GOT3 (cell line): ENCODE results near the gene SLC6A12.
"Not testable (repeated sequence)": the region's sequence is repeated elsewhere in the genome, so short reads cannot be mapped to it uniquely, and the experiment has no call there.

Source experiments
- DNase-seq: peaks from one replicate; lab custom pipeline; 2025; ENCODE audit warnings: mixed read lengths; lab: John Stamatoyannopoulos, UW

The SLC6A12 gene

DNA sequence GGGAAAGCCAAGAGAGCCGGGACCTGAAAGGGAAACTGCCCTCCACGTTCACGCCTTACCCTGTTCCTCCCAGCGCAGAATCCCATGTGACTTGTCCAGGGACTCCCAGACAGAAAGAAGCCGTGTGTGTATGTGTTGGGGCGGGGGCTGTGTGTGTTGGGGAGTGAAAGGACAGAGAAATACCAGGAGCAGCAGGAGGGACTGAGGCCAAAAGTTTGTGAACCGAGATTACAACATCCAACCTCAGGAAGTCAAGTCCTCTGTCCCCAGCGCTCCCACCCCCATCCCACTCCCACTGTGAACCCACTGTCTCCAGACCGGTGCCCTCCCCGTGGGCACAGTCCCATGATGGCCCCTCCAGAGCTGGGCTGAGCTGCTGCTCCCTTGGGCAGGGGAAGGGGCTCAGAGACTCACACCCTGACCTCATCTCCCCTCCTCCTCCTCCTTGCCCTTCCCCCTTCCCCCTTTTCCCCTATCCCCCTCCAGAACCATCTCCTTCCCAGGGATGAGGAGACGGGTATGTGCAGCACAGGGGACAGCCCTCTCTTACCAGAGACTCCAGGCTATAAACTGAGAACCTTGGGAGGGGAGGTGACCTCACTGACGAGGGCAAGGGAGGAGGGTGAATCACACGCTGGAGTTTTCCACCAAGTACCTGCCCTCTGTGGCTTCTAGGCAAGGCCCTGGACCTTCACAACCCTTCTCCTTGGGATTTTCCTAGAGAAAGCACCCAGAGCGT lies at the start of gene SLC6A12:
Gene SLC6A12, minus strand, starts transcription at position 155 of the 739 bp plus-strand sequence. CDS start 4,171 bp downstream, outside the sequence.
- DNase-seq, result no peak

GRCh38 chr12:263574-263973 lies 49.6 kb upstream of the SLC6A12 start:
- DNase-seq, result no peak

DNA sequence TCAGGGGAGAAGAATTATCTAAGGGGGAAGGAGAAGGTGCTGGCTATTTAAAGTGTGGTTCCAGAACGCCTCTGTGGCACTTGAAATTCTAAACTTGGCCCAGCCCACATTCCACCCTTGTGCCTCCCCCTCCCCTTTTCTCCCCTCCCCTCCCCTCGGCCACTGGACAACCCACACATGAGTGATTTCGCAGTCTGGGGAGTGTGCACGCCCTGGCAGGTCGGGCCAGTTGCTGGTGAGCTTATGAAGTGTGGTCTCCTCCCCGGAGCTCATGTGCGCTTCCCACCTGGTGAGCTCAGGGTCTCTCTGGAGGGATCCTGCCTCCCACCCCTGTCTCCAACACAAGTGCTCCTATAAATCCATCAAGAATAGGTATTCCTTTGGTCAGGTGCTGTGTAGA lies 48.9 kb upstream of the SLC6A12 start, which contains the start of gene SLC6A13:
Gene SLC6A13, minus strand, starts transcription at position 20 of the 400 bp plus-strand sequence. CDS start 2,784 bp downstream, outside the sequence.
- DNase-seq, result no peak

DNA sequence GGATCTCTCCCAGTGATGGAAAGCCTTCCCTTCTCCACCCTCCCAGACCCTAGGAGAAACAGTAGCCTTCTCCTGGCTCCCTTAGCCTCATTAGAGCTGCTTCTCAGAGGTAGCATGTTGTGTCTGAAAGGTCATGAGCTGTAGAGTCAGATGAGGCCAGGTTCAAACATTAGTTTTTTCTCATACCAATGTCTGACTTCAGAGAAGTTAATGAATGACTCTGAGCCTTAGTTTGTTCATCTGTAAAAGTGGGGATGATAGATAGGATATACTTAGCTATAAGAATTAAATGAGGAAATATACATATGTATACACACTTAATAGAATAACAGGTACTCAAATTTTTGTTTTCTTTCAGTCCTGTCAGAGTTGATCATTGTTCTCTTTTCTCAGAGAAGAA lies 48.2 kb upstream of the SLC6A12 start:
- no peak for DNase-seq

- DNase-seq, result no peak
These were observed 43.8 kb upstream of the SLC6A12 start for GRCh38 chr12:257521-258321.

- no peak for DNase-seq
These were observed 43.0 kb upstream of the SLC6A12 start for GRCh38 chr12:256958-257357.

DNA sequence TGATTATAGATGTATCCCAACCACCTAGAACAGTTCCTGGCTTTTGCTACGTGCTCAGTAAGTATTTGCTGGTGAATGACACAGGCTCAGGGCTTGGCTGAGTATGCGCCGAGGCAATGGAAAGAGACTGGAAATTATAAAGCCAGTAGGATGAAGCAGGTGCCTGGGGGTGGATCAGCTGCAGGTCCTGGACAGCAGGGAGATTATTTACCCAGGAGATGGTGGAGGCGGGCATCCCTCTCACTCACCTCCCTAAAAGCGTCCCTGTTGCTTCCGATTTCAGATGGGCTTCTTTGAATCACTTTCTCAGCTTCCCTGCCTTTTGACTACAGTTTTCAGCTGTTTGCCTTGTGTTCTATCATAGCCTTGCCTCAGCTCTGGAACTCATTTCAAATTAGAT lies 42.3 kb upstream of the SLC6A12 start:
- no peak for DNase-seq

GRCh38 chr12:254912-255311 lies 41.0 kb upstream of the SLC6A12 start:
- DNase-seq, result no peak

DNA sequence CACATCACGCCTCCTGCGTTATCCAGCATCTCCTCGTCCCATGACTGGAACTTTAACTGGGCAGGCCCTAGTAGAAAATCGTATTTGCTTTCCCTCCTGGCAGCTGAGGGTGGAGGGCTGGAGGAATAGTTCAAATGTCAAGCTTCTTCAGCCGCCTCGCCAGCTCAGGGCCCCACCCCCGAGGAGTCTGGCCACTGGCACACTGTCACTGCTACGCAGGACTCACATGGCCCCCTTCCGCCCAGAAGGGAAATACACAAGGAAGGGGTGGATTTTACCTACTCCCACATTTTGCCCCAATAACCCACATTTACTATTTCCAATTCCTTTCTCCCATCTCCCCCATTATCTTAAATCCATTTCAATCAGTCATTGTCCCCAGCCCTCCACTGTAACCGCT lies 40.1 kb upstream of the SLC6A12 start:
- DNase-seq, result no peak

DNA sequence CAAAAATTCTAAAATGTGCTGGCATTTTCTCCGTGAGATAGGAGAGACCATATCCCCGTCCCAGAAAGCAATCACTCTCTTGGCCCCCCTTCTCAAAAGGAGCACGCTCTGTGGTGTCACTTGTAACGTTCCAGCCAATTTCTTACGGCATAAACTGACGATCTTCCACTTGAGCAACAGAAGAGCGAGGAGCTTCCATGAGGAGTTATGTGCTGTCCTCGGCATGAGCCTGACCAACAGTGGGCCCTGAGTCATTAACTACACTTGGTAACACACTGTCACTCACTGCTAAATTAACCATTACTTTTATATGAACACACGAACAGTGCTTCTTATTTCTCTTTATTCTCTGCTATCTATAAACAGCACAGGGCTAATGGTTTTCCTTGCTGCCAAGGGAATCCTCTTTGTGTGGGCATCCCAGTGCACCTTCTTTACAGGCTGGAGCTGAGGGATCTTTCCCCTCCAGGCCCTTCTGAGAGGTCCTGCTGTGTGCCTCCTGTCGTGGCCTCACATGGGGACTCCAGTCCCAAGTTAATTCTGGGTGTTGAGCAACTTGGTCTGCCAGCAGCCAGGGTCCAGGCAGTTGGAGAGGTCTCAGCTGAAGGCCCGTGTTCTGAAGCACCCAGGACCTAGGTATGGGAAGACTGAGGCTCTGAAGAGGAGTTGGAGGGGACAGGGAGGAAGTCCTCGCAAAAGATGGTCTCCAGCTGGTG lies 39.3 kb upstream of the SLC6A12 start:
- DNase-seq, result no peak

- DNase-seq, result no peak
These were observed 38.7 kb upstream of the SLC6A12 start for GRCh38 chr12:252636-253035.

GRCh38 chr12:247271-247670 lies 33.3 kb upstream of the SLC6A12 start:
- no peak for DNase-seq

DNA sequence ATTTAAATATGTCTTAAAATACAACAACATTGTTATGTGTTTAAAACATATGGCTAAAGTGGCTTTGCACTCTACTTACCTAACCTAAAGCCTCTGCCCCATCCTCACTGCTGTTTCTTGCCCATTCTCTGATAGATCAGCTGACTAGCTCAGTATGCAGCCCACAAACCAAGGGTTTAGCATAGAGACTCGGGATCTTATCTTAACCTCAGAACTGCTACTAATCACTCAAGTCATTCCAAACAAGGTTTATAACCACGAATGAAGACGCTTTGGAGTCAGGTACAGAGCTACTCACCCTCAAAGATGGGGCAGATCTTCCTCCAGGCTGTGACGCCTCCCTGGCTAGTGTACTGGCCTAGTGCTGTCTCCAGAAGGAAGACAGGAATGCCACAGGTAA lies 29.4 kb upstream of the SLC6A12 start:
- DNase-seq, result no peak

DNA sequence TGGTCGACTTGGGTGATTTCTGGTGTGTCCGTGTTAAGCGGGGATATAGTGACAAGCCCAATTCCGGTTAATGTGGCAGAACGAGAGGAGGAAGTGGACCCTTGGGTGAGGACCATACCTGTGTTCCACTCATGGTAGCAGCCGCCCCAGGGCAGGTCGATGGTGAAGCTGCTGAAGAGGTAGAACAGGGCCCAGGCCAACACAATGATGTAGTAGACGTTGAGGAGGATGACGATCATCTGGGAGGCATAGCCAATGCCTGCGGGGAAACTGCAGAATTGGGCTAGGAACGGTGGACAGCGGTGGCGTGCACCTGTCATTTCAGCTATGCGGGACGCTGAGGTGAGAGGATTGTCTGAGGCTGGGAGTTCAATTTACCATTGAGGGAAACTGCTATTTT lies 28.5 kb upstream of the SLC6A12 start:
- DNase-seq, result no peak

DNA sequence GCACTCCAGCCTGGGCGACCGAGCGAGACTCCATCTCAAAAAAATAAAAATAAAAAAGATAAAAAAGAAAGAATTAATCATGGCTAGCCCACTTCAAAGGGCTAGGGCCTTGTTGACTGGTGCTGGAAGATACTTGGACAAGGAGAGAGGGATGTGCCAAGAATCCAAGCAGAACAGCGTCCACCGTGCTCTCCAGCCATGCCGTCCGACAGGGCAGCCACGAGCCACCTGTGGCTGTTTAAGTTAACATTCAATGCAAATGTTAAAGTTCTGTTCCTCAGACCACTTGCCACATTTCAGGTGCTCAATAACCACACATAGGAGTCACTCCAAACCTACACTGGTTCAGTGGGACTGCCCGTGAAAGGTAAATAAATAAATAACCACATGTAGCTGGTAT lies 27.3 kb upstream of the SLC6A12 start:
- no peak for DNase-seq

DNA sequence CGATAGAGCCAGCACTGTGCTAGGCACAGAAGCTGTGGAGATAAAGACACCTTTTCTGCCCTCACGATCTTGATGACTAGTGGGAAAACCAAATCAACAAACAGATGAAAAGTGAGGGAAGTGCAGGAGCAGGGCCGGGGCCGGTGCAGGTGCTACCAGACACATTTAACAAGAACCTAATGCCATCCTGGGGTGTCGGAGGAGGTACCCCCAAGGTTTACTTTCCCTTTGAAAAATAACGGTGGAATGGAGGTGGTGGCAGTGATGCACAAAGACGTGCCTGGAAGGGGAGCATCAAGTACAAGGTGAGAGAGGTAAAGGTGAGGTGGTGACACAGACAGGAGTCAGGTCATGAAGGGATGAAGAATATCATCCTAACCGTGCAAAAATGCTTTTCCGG lies 26.6 kb upstream of the SLC6A12 start:
- DNase-seq, result no peak

- no peak for DNase-seq
These were observed 24.9 kb upstream of the SLC6A12 start for GRCh38 chr12:238736-239398.

GRCh38 chr12:238116-238515 lies 24.2 kb upstream of the SLC6A12 start:
- no peak for DNase-seq

DNA sequence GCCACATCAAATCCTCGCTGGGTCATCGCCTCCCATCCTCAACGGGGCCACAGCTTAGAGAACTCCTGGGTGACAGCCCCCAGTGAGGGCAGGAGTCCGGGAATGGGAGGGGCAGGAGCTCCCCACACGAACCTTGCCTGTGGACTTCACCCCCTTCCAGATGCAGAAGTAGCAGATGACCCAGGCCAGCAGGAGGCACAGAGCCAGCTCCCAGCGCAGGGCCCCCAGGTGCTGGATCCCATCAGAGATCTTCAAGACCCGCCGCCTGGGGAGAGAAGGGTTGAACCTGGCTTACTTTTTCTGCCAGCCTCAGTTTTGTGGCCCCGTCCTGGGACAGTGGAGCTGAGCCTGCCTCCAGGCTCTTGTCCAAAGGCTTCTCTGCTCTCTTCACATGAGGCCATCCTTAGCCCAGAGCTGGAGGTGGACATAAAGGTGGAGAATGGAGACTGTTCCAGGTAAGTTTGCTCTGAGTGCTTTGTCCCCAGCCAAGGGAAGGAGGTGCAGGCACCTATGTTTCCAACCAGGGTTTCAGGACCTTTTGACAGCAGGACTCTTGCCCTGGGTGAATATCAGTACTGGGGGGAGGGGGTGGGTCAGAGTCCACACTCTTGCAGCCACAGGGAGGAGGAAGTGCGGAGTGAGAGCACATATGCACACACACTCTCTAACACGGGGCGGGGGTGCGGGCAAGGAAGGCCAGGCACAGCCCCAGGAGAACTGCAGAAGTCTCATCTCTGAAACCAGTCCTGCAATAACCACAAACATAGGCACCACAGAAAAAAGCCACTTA lies 23.3 kb upstream of the SLC6A12 start:
- no peak for DNase-seq

DNA sequence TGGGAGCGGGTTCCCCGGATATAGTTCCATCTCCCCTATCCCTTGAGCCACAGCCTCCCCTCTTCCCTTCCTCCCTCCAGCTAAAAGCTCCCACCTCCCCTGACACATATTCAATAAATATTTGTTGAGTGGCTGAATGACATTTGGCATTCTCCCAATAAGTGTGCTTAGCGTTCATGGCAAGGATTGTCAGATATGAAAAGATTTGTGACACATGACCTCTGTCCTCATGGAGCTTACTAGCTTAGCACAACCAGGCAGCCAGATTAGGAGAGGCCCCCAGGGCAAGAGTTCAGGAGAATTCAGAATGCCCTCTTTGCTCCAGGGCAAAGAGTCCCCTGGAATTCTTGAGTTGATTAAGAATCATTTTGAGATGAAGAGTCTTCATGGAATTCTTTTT lies 22.5 kb upstream of the SLC6A12 start:
- DNase-seq, result no peak

DNA sequence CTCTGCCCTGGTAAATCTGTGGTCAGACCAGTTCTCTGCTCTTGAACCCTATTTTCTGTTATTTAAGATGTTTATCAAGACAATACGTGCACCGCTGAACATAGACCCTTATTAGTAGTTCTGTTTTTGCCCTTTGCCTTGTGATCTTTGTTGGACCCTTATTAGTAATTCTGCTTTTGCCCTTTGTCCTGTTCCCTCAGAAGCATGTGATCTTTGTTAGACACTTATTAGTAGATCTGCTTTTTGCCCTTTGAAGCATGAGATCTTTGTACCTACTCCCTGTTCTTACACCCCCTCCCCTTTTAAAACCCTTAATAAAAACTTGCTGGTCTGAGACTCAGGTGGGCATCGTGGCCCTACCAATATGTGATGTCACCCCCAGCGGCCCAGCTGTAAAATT lies 22.0 kb upstream of the SLC6A12 start:
- not testable (repeated sequence) for DNase-seq
